OCI-LY3 (cell line): Measurements from ENCODE around the gene NLK.

Experiments used
- H2AFZ ChIP-seq: fragments of 200-600, 300-600 bp; shearing (Covaris generic); 2 replicates; pipeline ENCODE4 v1.6.0; 2014; ENCODE audit warnings: antibody characterized with exemption, low read depth, low read length
- H3K27ac ChIP-seq: fragments of 200-600, 300-600 bp; sonication (generic); 2 replicates; pipeline ENCODE4 v1.5.1; 2014; ENCODE audit warnings: mild to moderate bottlenecking, low read length, moderate library complexity, mixed read lengths
- H3K27me3 ChIP-seq: fragments of 200-600, 300-600 bp; sonication (generic); 2 replicates; pipeline ENCODE4 v1.6.1; 2014; ENCODE audit warnings: low read depth, low read length, mixed read lengths
- H3K36me3 ChIP-seq: fragments of 200-600, 300-600 bp; sonication (generic); replicated peaks from 2 replicates; pipeline ENCODE3; 2014; ENCODE audit warnings: low read depth, low read length, mixed read lengths
- H3K4me1 ChIP-seq: fragments of 300-600, 200-600 bp; sonication (generic); 2 replicates; pipeline ENCODE4 v1.6.1; 2014; ENCODE audit warnings: low read length, mixed read lengths
- H3K4me2 ChIP-seq: fragments of 200-600, 300-600 bp; sonication (generic); 2 replicates; pipeline ENCODE4 v1.6.1; 2014; ENCODE audit warnings: low read length, mixed read lengths
- H3K4me3 ChIP-seq: fragments of 300-600, 200-600 bp; sonication (generic); 2 replicates; pipeline ENCODE4 v1.5.1; 2014; ENCODE audit warnings: antibody characterized with exemption, mild to moderate bottlenecking, low read length, moderate library complexity
- H3K79me2 ChIP-seq: fragments of 300-600, 200-600 bp; shearing (Covaris generic); 2 replicates; pipeline ENCODE4 v1.6.1; 2014; ENCODE audit warnings: mild to moderate bottlenecking, low read length, mixed read lengths
- H3K9ac ChIP-seq: fragments of 300-600, 200-600 bp; shearing (Covaris generic); 2 replicates; pipeline ENCODE4 v1.6.0; 2014; ENCODE audit warnings: mild to moderate bottlenecking, low read length, moderate library complexity
- H3K9me3 ChIP-seq: fragments of 200-600, 300-600 bp; shearing (Covaris generic); 2 replicates; pipeline ENCODE4 v1.6.1; 2014; ENCODE audit warnings: low read length, mixed read lengths; ENCODE audit not compliant: insufficient read depth
- H4K20me1 ChIP-seq: fragments of 200-600, 300-600 bp; sonication (generic); 2 replicates; pipeline ENCODE4 v1.6.1; 2016; ENCODE audit warnings: low read length, mixed read lengths; ENCODE audit not compliant: insufficient read depth
- EZH2phosphoT487 ChIP-seq: fragments of 200-600 bp; shearing (Covaris generic); IDR thresholded peaks from 2 replicates; pipeline ENCODE4 v1.6.1; 2018; ENCODE audit warnings: antibody characterized with exemption, mixed run types, low read depth
- TF ChIP-seq, protein P1 (sequence below): fragments of 200-600, 300-600 bp; sonication (generic); IDR thresholded peaks from 2 replicates; pipeline ENCODE4 v1.5.1; 2014; ENCODE audit warnings: antibody characterized with exemption, low read length, low read depth

NLK gene

DNA sequence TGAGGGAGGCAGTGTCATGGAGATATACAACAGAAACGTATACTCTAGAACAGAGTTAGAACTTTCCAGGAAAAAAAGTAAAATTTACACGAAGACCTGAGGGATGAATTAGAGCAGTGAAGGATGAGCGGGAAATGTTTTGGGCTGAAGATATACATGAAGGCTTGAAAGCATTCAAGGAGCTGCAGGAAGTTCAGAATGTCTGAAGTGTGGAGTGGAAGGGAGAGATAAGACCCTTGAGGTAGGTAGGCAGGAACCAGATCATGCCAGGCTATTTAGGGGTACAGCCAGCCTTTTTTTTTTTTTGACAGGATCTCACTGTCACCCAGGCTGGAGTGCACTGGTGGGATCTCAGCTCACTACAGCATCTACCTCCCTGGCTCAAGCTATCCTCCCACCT lies 3.2 kb upstream of the NLK start:
- H4K20me1 ChIP-seq: no peaks in the 10 kb centered on the region
- no peak for TF ChIP-seq EZH2phosphoT487
- TF ChIP-seq, protein P1, sequence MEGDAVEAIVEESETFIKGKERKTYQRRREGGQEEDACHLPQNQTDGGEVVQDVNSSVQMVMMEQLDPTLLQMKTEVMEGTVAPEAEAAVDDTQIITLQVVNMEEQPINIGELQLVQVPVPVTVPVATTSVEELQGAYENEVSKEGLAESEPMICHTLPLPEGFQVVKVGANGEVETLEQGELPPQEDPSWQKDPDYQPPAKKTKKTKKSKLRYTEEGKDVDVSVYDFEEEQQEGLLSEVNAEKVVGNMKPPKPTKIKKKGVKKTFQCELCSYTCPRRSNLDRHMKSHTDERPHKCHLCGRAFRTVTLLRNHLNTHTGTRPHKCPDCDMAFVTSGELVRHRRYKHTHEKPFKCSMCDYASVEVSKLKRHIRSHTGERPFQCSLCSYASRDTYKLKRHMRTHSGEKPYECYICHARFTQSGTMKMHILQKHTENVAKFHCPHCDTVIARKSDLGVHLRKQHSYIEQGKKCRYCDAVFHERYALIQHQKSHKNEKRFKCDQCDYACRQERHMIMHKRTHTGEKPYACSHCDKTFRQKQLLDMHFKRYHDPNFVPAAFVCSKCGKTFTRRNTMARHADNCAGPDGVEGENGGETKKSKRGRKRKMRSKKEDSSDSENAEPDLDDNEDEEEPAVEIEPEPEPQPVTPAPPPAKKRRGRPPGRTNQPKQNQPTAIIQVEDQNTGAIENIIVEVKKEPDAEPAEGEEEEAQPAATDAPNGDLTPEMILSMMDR: no peak
- peaks cover 11% of the 10 kb centered on the region for H3K79me2 ChIP-seq
- H3K4me3 ChIP-seq: no peak overlapping the region
- H3K27me3 ChIP-seq: no peaks in the 10 kb centered on the region
- no peak overlapping the region for H3K4me2 ChIP-seq
- no peaks in the 10 kb centered on the region for H3K9me3 ChIP-seq
- H3K4me1 ChIP-seq: peaks cover 14% of the 10 kb centered on the region; the same call in 1 of the 2 replicates
- H3K27ac ChIP-seq: no peak overlapping the region
- no peaks in the 10 kb centered on the region for H3K36me3 ChIP-seq
- no peak overlapping the region for H2AFZ ChIP-seq
- no peak overlapping the region for H3K9ac ChIP-seq

DNA sequence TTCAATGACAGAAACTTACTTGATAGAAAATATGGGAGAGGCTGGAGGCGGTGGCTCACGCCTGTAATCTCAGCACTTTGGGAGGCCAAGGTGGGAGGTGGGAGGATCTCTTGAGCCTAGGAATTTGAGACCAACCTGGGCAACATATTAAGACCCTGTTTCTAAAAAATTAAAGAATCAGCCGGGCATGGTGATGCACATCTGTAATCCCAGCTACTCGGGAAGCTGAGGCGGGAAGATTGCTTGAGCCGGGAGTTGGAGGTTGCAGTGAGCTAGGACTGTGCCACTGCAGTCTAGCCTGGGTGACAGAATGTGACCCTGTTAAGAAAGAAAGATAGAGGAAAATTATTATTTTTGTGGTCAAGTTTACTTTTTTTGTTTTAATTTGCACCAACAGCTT lies 2.1 kb upstream of the NLK start:
- peak overlapping the region; percentile 83; the same call in 1 of the 2 replicates for H2AFZ ChIP-seq
- H3K4me3 ChIP-seq: peak overlapping the region; percentile 80
- H3K79me2 ChIP-seq: peaks cover 19% of the 10 kb centered on the region
- TF ChIP-seq EZH2phosphoT487: no peak
- TF ChIP-seq, protein P1: no peak
- H3K27ac ChIP-seq: no peak overlapping the region
- no peaks in the 10 kb centered on the region for H3K9me3 ChIP-seq
- H4K20me1 ChIP-seq: no peaks in the 10 kb centered on the region
- H3K36me3 ChIP-seq: no peaks in the 10 kb centered on the region
- no peaks in the 10 kb centered on the region for H3K27me3 ChIP-seq
- H3K4me1 ChIP-seq: peaks cover 17% of the 10 kb centered on the region; the same call in 1 of the 2 replicates
- no peak overlapping the region for H3K9ac ChIP-seq
- H3K4me2 ChIP-seq: peak overlapping the region; percentile 70

DNA sequence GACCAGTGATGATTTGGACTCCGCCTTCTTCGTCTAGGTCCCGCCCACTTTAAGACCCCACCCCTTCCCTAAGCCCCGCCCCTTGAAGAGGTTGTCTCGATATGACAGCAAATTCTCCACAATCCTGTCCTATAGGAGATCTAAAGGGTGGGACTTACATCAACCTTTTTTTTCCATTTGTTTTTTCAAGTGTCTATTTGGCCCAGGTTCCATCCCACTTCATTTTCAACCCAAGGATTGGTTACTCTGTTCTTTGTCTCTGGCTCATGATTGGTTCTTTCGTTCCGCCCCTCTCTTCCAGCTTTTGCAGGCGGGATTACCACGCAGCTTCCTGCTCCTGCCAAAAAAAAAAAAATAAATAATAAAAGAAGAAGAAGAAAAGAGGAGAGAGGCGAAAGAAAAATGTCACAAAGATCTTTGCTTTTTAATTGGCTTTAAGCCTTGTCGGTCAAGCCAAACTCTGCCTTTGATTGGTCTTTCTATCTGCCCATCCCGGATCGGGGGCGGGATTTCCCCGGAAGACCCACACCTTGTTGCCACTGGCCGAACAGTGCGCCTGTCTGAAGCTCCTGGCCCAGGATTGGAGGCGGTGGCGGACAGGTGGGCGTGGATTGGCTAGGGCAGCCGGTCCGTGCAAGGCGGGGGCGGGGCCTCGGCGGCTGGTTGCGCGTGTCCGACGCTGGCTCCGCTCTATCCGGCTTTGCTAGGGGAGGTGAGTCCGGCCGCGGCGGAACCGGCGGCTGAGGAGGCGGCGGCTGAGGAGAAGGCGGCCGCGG lies 1.2 kb upstream of the NLK start:
- H3K9ac ChIP-seq: peak overlapping the region; percentile 83
- TF ChIP-seq, protein P1: no peak
- no peak for TF ChIP-seq EZH2phosphoT487
- H3K27ac ChIP-seq: peak overlapping the region; percentile 32
- peak overlapping the region; percentile 97 for H3K4me3 ChIP-seq
- H3K9me3 ChIP-seq: no peaks in the 10 kb centered on the region
- H3K36me3 ChIP-seq: no peaks in the 10 kb centered on the region
- H3K27me3 ChIP-seq: no peaks in the 10 kb centered on the region
- H2AFZ ChIP-seq: peak overlapping the region; percentile 83; the same call in 1 of the 2 replicates
- peaks cover 24% of the 10 kb centered on the region for H3K4me1 ChIP-seq
- H4K20me1 ChIP-seq: peaks cover 4% of the 10 kb centered on the region; the same call in 1 of the 2 replicates
- H3K79me2 ChIP-seq: peaks cover 27% of the 10 kb centered on the region
- H3K4me2 ChIP-seq: peak overlapping the region; percentile 70

DNA sequence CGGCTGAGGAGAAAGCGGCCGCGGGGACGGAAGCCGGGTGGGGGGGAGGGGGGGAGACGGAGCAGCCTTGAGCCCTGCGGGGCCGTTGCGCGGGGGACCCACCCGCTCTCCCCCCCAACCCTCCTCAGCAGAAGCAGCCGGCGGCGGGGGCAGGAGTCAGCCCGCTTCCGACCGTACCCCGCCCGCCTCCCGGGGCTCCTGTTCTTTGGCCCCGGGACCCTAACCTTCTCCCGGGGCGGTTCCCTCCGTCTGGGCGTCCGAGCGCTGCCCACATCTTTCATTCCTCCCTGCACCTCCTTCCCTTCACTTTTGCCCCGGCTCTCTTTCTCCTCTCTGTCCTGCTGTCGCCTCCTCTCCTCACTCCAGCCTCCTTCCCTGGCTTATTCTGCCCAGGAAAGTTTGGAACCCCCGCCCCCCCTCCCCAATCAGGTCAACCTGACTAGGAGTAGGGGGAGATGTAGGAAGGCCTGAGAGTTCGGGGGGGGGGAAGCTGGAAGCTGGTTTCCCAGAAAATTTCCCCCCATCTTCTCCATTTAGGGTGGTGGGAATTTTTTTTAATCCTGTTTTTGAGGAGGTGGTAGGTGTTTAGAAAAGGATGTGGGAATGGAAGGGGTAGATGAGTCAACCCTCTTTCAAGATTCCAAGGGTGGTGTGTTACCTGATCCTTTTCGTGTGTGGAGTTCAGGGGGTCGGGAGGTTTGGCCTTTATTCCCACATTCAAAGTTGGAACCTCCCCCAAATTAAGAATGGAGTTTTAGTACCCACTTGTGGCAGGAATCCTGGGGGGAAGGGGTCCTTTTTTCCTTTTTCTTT lies 427 bp upstream of the NLK start:
- Histone ChIP-seq H3K9me3 (no peaks in the 10 kb centered on the region), H3K4me3 (peak overlapping the region; percentile 97), H3K79me2 (peaks cover 35% of the 10 kb centered on the region), H3K36me3 (no peaks in the 10 kb centered on the region), H3K27me3 (no peaks in the 10 kb centered on the region), H3K27ac (no peak overlapping the region), H3K9ac (peak overlapping the region; percentile 83), H2AFZ (no peak overlapping the region), H4K20me1 (peaks cover 5% of the 10 kb centered on the region; the same call in 1 of the 2 replicates), H3K4me2 (peak overlapping the region; percentile 89), H3K4me1 (peaks cover 31% of the 10 kb centered on the region)
- TF ChIP-seq EZH2phosphoT487: no peak
- TF ChIP-seq, protein P1: no peak
